Measurements from ENCODE around the gene SERTAD2. TPM values are rescaled to one million over a fixed set of nuclear protein-coding genes. Genes with fewer than 3 reads are reported as not detected.

SERTAD2 gene
- total and polyA plus RNA-seq, 2 of the 4 experiments (the other 2 are of a cell fraction), result 5.0 to 11.0 TPM

DNA sequence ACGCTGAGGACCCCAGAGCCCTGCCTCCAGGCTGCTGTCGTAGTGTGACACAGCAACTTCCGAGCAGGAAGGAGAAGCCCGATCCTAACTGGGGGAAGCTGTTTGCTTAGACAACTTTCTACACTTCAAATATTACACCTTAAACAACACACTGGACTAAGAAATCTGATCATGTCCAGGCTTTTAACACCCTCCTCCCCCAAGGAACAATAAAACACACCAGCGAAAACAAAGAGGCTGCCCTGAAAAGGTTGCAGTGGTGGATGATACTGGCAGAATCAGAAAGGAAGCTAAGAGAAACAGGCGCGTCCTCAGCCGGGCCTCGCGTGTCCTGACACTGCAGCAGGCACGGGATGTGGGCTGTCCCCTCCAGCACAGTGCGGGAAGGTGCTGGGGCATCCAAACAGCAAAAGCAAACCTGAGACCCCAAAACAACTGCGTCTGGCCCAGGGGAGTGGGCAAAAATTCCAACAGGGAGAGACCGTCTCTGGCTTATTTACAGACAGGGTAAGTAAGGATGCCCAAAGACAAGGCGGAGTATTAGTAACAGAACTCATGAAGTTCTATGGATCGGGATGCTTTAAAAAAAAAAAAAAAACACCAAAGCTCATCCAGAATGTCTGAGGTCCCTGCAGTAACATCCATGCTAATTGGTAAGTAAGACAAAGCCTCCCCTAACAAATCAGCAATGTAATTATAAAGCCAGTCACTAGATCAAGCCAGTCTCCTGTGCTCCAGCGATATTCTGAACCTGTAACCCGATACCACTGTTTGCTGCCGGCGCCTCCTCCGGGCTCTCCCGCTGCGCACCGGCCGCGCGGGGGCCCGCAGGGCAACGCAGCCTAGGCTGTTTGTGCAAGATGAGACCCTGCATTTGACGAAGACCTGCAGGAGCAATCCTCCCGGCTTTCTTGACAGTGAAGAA is 9.0 kb downstream of the SERTAD2 start (continued):
- TF ChIP-seq, protein P1, sequence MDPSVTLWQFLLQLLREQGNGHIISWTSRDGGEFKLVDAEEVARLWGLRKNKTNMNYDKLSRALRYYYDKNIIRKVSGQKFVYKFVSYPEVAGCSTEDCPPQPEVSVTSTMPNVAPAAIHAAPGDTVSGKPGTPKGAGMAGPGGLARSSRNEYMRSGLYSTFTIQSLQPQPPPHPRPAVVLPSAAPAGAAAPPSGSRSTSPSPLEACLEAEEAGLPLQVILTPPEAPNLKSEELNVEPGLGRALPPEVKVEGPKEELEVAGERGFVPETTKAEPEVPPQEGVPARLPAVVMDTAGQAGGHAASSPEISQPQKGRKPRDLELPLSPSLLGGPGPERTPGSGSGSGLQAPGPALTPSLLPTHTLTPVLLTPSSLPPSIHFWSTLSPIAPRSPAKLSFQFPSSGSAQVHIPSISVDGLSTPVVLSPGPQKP (IDR thresholded peaks at IDR 0.05; ENCODE audit: borderline replicate concordance, low read depth, low read length), result no peak
- no peak for TF ChIP-seq RCOR1 (IDR thresholded peaks at IDR 0.05; ENCODE audit: insufficient replicate concordance, low read length)
- no peak for TF ChIP-seq RFX5 (IDR thresholded peaks at IDR 0.05; ENCODE audit: low read depth, low read length)
